Activated CD4-positive, alpha-beta T cell treated with anti-CD3 and anti-CD28 coated beads for 48 hours (primary cell): Measurements from ENCODE around the gene TRIM51.
"Not testable (repeated sequence)": the region's sequence is repeated elsewhere in the genome, so short reads cannot be mapped to it uniquely, and the experiment has no call there.

Source experiments
- DNase-seq: peaks from one replicate; pipeline ENCODE4 v3.0.0-alpha.2; 2020

TRIM51 gene, protein sequence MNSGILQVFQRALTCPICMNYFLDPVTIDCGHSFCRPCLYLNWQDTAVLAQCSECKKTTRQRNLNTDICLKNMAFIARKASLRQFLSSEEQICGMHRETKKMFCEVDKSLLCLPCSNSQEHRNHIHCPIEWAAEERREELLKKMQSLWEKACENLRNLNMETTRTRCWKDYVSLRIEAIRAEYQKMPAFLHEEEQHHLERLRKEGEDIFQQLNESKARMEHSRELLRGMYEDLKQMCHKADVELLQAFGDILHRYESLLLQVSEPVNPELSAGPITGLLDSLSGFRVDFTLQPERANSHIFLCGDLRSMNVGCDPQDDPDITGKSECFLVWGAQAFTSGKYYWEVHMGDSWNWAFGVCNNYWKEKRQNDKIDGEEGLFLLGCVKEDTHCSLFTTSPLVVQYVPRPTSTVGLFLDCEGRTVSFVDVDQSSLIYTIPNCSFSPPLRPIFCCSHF

GRCh38 chr11:55882997-55883396 is at the start of gene TRIM51:
TSS of gene TRIM51 (plus strand) at chr11:55883297. CDS start at chr11:55885429, 2,132 bp downstream.
- not testable (repeated sequence) for DNase-seq

- DNase-seq: no peak
Observed at GRCh38 chr11:55838452-55838851, 44.6 kb upstream of the TRIM51 start, which contains the start of gene OR5D16. TSS of gene OR5D16 (plus strand) at chr11:55838752. CDS start at chr11:55838752, 0 bp downstream.

DNA sequence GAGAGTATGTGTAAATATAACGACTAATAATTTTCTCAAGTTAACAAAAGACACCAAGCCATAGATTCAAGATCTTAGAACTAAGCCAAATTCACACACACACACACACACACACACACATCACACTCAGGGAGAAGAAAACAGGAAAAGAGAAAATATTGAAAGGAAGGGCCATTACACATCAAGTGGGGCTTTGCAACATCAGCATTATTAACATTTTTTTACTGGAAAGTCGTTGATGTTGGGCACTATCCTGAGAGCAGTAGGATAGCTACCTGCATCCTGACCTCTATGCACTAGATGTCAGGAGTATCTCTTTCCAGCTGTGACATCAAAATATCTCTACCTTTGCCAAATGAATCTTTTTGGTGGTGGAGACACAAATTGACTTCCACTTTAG is 35.6 kb upstream of the TRIM51 start:
- DNase-seq: no peak

DNA sequence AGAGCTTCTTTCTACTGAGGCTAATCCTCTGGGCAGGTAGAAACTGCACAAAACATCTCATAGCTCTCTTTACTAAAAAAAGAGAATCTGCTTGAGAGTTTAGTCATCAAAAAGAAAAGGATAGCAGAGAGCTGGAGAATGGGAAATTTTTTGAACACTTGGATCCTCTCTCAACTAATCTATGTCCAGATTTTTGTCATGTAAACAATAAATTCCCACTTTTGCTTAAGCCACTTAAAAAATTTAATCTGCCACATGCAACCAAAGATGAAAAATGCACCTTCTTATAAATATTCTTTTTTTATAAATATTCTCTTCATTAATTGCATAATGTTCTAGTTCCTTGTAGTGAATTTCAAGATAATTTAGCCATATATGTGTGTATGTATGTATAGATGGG is 34.1 kb upstream of the TRIM51 start:
- no peak for DNase-seq

GRCh38 chr11:55852141-55852540 is 31.0 kb upstream of the TRIM51 start:
- no peak for DNase-seq

DNA sequence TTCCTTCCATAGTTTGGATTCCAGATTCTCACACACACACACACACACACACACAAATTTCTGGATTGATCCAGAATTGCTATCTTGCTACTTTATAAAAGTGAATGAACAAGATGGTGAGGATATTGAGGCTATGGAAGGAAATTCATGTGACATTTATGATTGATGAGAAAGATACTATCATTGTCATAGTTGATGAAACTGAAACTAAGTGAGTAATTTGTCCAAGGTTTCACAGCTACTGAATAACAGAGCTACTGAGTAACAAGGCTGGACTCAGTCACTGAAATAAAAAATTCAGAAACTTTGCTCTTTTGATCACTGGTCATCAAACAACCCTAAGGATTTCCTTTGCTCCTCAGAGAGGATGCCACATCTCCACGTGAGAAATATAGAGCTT is 28.4 kb upstream of the TRIM51 start:
- no peak for DNase-seq

GRCh38 chr11:55867354-55867753 is 15.7 kb upstream of the TRIM51 start:
- not testable (repeated sequence) for DNase-seq

DNA sequence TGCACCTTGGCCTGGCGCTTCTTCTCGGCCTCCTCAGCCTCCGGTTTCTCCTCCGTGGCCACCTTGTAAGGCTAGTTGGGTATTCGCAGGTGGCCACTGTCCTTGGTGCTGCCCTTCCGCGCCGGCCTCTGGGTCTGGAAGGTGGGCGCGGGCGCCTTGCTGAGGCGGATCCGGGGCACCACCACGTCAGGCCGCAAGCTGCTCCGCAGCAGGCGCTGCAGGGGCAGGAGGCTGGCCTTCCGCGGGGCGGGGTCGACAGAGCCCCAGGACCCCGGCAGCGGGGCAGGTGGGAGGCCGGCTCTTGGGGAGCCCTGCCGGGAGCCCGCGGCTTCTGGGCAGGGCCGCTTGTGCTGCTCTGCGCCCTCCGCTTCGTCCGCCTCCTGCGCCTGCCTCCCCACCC is 10.4 kb upstream of the TRIM51 start:
- not testable (repeated sequence) for DNase-seq

GRCh38 chr11:55873146-55873545 is 10.0 kb upstream of the TRIM51 start:
- not testable (repeated sequence) for DNase-seq

DNA sequence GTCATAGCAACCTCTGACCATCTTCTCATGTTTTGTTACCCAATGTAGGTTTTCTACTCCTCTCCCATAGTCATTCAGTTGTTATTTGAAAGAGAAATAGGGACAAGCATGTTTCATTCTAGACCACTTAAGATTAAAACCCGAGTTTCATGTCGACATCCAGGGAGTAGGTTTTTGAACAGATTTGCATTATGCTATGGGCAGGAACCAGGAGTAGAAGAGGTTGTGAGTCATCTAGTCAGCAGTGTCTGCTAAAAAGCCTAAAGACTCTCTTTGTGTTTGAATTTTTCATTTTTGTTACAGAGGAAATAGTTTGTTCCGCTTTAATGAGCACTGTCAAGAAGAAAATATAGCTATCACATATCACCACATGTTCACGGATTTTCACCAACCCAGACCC is 1.9 kb downstream of the TRIM51 start:
- not testable (repeated sequence) for DNase-seq

- not testable (repeated sequence) for DNase-seq
Observed at GRCh38 chr11:55885481-55885880, 2.4 kb downstream of the TRIM51 start.

- DNase-seq: no peak
Observed at GRCh38 chr11:55895216-55895615, 12.1 kb downstream of the TRIM51 start.

DNA sequence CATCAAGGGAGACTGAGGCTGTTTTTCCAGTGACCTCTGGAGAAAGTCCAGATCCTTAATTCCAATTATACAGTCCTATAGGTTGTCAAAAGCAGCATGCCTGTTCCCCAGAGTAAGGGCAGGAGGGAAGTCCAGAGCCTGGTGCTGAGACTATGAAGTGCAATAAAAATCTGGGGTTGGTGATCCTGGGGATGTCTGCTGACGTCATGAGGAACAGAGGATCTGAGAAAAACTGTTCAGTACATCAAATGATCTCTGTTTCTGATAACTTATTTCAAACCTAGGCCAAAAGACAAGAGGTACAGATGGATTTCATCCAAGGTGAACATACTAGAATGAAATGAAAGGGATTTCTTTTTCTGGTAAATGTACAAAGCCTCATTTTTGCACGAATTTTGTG is 19.2 kb downstream of the TRIM51 start:
- no peak for DNase-seq

GRCh38 chr11:55914482-55914881 is 31.4 kb downstream of the TRIM51 start, which contains the start of gene OR5W2:
TSS of gene OR5W2 (minus strand) at chr11:55914582. CDS start at chr11:55914582, 0 bp downstream.
- DNase-seq: no peak

DNA sequence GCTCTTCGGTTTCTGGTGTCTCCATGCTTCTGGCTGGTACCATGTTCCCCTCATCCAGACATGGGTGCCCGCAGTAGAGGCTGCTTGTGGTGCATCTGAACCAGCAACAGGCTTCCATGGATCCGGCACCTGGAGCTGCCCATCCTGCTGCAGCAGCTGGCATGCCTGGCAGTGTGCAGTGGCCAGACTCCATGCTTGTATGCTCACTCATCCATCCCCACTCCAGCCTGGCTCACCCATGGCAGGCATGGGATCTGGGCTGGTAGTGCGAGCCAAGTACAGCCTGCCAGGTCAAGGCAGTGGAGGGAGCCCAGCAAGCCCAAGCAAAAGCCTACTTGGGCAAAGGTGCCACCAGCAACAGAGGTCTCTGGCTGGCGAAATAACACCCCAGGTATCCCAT is 37.4 kb downstream of the TRIM51 start:
- no peak for DNase-seq

DNA sequence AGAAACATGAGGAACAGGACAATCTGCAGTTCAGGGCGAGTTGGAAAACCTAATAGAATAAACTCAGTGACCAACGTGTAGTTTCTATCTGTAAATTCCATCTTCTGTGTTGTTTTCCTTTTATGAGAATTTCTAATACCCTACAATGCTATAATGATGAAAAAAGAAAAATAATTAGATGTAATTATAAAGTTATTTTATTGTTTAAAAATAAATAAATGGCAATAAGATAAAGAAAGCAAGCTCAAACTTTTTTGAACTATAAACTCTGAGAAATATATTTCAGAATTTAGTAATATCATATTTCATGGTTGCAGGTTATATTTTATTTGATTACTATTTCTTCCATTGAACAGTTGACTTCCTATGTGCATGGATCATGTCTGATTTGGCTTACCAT is 53.2 kb downstream of the TRIM51 start, which contains the start of gene OR5I1:
OR5I1 (minus strand) TSS at position 101 of the 400 bp plus-strand sequence; CDS start at position 101, 0 bp downstream.
- DNase-seq: no peak
